Stimulated activated CD8-positive, alpha-beta memory T cell treated with anti-CD3 and anti-CD28 coated beads, Interleukin-4, amount 100 ng/mL, for 1 hour (primary cell): ENCODE results near the gene SRM.
A peak's percentile ranks its signal among the peaks of the same experiment; 100 is the strongest.
"Not testable (repeated sequence)": the region's sequence is repeated elsewhere in the genome, so short reads cannot be mapped to it uniquely, and the experiment has no call there.

Source experiments
- DNase-seq, 2 donors: peaks; one replicate each; pipeline ENCODE4 v3.0.0-alpha.2; 2020; ENCODE audit warnings: low read depth in 2 of 2, low spot score in 1 of 2

SRM gene

GRCh38 chr1:11023201-11023600 is 36.6 kb downstream of the SRM start:
- DNase-seq: no peak

DNA sequence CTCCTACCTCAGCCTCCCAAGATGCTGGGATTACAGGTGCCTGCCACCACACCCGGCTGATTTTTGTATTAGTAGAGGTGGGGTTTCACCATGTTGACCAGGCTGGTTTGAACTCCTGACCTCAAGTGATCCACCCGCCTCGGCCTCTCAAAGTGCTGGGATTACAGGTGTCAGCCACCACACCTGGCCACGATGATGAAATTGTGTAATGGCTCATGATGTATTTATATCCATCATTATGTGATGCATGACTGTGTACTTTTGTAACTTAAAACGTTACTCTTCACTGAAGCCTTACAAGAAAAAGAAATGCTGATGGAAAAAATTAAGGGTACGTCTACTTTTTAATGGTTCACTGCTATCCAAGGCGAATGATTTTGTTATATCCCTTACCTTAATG is 39.8 kb downstream of the SRM start:
- no peak for DNase-seq

DNA sequence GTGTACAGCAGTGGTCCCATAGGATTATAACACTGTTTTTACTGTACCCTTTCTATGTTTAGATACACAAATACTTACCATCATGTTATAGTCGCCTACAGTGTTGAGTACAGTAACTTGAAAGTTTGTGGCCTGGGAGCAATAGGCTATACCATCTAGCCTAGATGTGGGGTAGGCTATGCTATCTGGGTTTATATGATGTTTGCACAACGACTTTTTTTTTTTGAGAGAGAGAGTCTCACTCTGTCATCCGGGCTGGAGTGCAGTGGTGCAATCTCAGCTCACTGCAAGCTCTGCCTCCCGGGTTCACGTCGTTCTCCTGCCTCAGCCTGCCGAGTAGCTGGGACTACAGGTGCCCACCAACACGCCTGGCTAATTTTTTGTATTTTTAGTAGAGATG is 40.5 kb downstream of the SRM start:
- not testable (repeated sequence) for DNase-seq

- no peak for DNase-seq
Measured at GRCh38 chr1:11013160-11013531, 46.7 kb downstream of the SRM start.

GRCh38 chr1:11012260-11013159 is 47.3 kb downstream of the SRM start, which contains the start of gene TARDBP:
Gene TARDBP, plus strand, starts transcription at chr1:11012654. Its CDS starts 1,074 bp downstream, at chr1:11013728.
- DNase-seq: peak; percentile 69 to 78
